ENCODE results near the gene FAM3D. TPM values are rescaled to one million over a fixed set of nuclear protein-coding genes. Genes with fewer than 3 reads are reported as not detected.

The FAM3D gene
- total and polyA plus RNA-seq, 9 of the 15 experiments (the other 6 are each of a cell fraction or from before 2014, with no cell fraction given) = not detected

- H3K36me3 ChIP-seq (ENCODE audit: control insufficient read depth, insufficient read depth, low read length) = no peaks in the 10 kb centered on the region
- H3K27me3 ChIP-seq (ENCODE audit: control insufficient read depth in 2 of 2, insufficient read depth in 2 of 2, low read length in 2 of 2) = peaks cover 0 to 22% of the 10 kb centered on the region in 2 experiments; a peak in 3 of 5 replicates
- H4K20me1 ChIP-seq (replicated peaks; ENCODE audit: control insufficient read depth, insufficient read depth, low read length) = no peaks in the 10 kb centered on the region
- no peak overlapping the region for H3K9ac ChIP-seq (ENCODE audit: insufficient read depth in 1 of 2, low read depth in 2 of 2, low read length in 2 of 2)
- ATAC-seq (no peak), FAIRE-seq (no peak), DNase-seq (ENCODE audit: extremely low read depth in 1 of 4, low spot score in 3 of 4) (no peak)
- WGBS (ENCODE audit: insufficient coverage, low coverage, missing lambda C conversion rate) = 0% methylated on average over 2 of the region's 3 CpGs
- H2AFZ ChIP-seq (ENCODE audit: low read depth, low read length) = no peak overlapping the region
- H3K4me3 ChIP-seq = no peak overlapping the region
- H3K9me3 ChIP-seq (replicated peaks; ENCODE audit: control insufficient read depth, insufficient read depth, low read depth, low read length) = no peaks in the 10 kb centered on the region
- H3K79me2 ChIP-seq (ENCODE audit: control insufficient read depth, insufficient read depth, low read length) = no peaks in the 10 kb centered on the region
- H3K9me1 ChIP-seq (ENCODE audit: control insufficient read depth, insufficient read depth, low read length) = no peaks in the 10 kb centered on the region
- no TSS peak for BruUV-seq (replicated peaks)
- in situ Hi-C loops (cut with MboI) = no loop called here
- H3K27ac ChIP-seq (ENCODE audit: extremely low read depth, low read depth, low read length) = no peak overlapping the region
- POLR2A ChIA-PET = interaction anchor here (0.6 to 0.7 kb wide), 3 partner anchors 9 to 887 kb away, joined by 3 to 4 read pairs (median 3); no protein-coding TSS in a partner anchor
- CTCF ChIA-PET (ENCODE audit: low intra/inter-chr PET ratio) = no interaction called here
- no peak overlapping the region for H3K4me2 ChIP-seq (ENCODE audit: insufficient read depth, low read length)
- TF ChIP-seq TEAD4 (IDR thresholded peaks at IDR 0.05; ENCODE audit: low read length) (no peak), TEAD4 (CRISPR knock-in tag; IDR thresholded peaks at IDR 0.05; ENCODE audit: borderline replicate concordance) (no peak), RBM25 (IDR thresholded peaks at IDR 0.05; ENCODE audit: low read depth, low read length, severe bottlenecking) (no peak), MAFG (tag; conservative IDR thresholded peaks at IDR 0.05) (no peak), STAG1 (CRISPR knock-in tag; IDR thresholded peaks at IDR 0.05; ENCODE audit: borderline replicate concordance) (no peak), C11orf30 (IDR thresholded peaks at IDR 0.05; ENCODE audit: low read depth) (no peak), HOMEZ (CRISPR knock-in tag; IDR thresholded peaks at IDR 0.05) (no peak), ZNF561 (CRISPR knock-in tag; conservative IDR thresholded peaks at IDR 0.05) (no peak), FOXA1 (IDR thresholded peaks at IDR 0.05; ENCODE audit: borderline replicate concordance) (no peak), MTA2 (IDR thresholded peaks at IDR 0.05; ENCODE audit: low read depth) (no peak), MCM7 (IDR thresholded peaks at IDR 0.05) (no peak), RCOR1 (IDR thresholded peaks at IDR 0.05; ENCODE audit: borderline replicate concordance in 1 of 2, low read depth in 2 of 2, low read length in 2 of 2) (no peak), HDGF (IDR thresholded peaks at IDR 0.05) (no peak), NR2C1 (IDR thresholded peaks at IDR 0.05) (no peak), NR2C1 (tag; IDR thresholded peaks at IDR 0.05) (no peak), KHSRP (IDR thresholded peaks at IDR 0.05) (no peak), ZNF77 (CRISPR knock-in tag; IDR thresholded peaks at IDR 0.05) (no peak), ZNF24 (IDR thresholded peaks at IDR 0.05) (no peak)
- TF ChIP-seq, protein P1, sequence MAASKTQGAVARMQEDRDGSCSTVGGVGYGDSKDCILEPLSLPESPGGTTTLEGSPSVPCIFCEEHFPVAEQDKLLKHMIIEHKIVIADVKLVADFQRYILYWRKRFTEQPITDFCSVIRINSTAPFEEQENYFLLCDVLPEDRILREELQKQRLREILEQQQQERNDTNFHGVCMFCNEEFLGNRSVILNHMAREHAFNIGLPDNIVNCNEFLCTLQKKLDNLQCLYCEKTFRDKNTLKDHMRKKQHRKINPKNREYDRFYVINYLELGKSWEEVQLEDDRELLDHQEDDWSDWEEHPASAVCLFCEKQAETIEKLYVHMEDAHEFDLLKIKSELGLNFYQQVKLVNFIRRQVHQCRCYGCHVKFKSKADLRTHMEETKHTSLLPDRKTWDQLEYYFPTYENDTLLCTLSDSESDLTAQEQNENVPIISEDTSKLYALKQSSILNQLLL (CRISPR knock-in tag; IDR thresholded peaks at IDR 0.05; ENCODE audit: borderline replicate concordance) = no peak
- TF ChIP-seq, protein P2, sequence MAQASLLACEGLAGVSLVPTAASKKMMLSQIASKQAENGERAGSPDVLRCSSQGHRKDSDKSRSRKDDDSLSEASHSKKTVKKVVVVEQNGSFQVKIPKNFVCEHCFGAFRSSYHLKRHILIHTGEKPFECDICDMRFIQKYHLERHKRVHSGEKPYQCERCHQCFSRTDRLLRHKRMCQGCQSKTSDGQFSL (CRISPR knock-in tag; IDR thresholded peaks at IDR 0.05) = no peak
- TF ChIP-seq, protein P2 (tag; IDR thresholded peaks at IDR 0.05) = no peak
- TF ChIP-seq, protein P3, sequence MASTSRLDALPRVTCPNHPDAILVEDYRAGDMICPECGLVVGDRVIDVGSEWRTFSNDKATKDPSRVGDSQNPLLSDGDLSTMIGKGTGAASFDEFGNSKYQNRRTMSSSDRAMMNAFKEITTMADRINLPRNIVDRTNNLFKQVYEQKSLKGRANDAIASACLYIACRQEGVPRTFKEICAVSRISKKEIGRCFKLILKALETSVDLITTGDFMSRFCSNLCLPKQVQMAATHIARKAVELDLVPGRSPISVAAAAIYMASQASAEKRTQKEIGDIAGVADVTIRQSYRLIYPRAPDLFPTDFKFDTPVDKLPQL (IDR thresholded peaks at IDR 0.05; ENCODE audit: extremely low read depth, insufficient read length) = no peak
- TF ChIP-seq, protein P4, sequence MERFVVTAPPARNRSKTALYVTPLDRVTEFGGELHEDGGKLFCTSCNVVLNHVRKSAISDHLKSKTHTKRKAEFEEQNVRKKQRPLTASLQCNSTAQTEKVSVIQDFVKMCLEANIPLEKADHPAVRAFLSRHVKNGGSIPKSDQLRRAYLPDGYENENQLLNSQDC (CRISPR knock-in tag; IDR thresholded peaks at IDR 0.05) = no peak
- intact Hi-C loops (cut with micrococcal nuclease) = no loop called here
- H3K4me1 ChIP-seq (replicated peaks in 1 of 2; ENCODE audit: control insufficient read depth in 2 of 2, insufficient read depth in 2 of 2, low read length in 2 of 2) = no peaks in the 10 kb centered on the region
Observed at GRCh38 chr3:58664611-58665010, 2.0 kb downstream of the FAM3D start.

Data from K562 (cell line).